ENCODE measurements around the gene SACS.
"Not testable (repeated sequence)": the region's sequence is repeated elsewhere in the genome, so short reads cannot be mapped to it uniquely, and the experiment has no call there.

Gene SACS

DNA sequence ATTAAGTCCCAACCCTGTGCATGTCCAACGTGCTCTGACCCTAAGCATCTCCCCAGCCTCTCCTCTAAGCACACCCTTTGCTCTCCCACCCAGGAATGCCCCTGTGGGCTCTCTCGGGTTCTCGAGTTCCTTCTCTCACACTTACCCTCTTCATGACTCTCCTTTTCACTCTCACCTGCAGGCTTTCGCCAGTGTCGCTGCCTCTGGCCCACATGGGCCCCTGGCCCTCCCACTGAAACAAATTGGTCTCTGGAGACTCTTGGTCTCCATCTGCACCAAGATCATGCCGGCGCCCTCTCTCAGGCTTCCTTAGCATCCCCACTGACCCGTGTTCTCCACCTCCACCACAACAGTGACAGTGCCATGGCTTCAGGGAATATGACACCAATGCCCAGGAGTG, 19.6 kb upstream of the SACS start:
- DNase-seq: no peak

DNA sequence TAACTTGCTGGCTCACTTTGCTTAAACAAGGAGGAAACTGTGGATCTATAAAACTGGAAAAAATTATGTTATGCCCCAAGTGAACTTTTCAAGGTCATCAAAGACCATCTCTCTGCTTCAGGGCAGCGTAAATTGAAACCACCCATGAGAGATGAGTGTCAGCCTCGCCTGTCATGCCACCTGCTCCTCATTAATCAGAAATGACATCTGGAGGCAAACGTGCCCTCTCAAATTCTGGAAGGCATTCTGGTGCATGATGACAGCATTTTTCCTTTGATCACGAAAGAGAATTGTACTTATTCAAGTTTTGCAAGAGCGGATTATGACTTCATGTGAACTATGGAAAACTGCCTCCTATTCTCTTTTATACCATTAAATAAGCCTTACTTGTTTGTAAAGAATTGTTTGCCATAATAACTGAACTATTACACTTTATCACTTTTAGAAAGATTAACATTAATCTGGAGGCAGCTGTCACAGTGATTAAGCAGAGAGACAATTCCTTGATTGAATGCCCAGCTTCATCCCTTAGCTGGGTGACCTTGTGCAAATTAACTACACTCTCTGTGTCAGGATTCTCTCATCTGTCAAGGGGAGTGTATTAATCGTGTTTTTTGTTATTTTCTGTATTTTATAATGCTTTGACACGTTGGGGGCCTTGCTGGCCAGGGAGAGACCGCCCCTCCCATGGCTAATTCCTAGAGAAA, 17.0 kb upstream of the SACS start:
- DNase-seq: no peak

DNA sequence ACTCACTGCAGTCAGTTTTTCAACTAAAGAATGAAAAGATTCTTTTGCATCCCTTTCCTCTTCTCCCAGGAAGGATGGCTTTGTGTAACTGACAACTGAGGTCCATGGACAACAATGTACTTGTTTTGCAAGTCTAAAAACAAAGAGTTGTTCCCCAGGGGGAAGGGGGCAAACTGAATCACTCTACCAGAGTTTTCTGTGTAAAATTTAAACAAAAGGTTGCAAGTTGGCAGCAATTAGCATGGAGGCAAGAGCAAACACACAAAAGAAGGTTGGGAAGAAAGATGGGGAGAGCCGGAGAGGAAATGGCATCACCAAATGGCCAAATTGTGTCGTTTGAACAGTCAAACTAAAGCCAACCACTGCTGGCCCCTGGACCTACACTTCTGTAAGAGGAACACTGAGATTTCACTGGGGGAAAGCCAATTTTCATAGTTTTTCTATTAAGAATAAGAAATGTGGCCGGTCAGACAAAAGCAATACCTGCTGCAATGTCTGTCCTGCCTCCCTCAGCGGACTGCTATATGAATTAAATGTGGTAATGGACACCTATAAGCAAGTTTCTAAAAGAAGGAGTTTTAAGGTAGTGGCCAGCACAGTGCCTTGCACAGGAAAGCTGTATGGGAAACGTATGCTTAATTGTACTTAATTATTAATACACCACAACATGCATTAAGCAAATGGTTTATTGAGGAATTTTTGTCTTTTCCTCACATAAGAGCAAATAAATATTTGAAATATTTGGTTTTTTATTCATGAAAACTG, 16.1 kb upstream of the SACS start:
- DNase-seq: no peak

DNA sequence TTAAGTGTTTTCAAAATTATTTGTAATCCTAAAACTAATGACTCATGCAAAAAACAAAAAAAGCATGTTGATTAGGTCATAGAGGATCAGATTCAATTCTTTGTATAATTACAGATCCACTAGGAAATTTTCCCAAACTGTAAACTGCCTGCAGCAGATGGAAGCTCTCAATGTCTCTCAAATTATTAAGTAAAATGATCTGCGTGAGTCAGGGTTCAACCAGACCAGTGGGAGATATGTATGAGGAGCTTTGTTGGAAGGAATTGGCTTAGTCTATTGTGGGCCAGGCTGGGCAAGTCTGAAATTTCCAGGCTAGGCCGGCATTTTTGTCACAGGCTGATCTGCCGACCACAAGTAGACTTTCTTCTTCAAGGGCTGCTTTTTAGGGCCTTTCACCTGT, 14.4 kb upstream of the SACS start:
- no peak for DNase-seq

DNA sequence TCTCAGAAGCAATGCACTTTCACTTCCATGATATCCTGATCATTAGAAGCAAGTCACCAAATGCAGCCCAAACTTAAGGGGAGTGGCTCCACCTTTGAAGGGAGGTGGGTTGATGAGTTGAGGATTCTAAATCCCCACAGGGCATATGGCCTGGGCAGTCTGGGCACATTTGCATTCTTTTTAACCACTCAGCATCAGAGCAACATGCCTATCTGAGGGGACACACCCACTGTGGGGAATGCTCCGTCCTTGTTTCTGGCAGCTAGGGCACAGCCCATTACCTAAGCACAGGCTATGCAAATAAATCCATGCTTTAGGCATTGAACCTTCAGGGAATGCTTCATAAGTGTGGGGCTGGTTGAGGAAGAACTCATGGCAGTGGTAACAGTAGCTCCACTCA, 12.3 kb upstream of the SACS start:
- no peak for DNase-seq

DNA sequence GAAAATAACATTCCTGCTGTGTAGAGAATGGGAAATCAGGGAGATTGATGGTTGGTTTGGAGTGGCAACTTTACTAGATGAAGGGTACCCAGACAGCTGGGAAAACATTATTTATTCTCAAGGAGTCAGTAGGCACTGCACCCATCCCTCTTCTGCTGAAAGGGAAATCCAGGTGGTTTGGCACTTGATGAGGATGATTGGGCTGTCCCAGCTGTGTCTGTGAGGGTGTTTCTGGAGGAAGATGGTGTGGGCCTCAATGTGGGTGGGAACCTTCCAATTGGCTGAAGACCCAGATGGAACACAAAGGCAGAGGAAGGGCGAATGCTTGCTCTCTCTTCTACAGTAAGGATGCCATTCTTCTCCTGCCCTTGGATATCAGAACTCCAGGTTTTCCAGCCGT, 10.4 kb upstream of the SACS start:
- DNase-seq: no peak

DNA sequence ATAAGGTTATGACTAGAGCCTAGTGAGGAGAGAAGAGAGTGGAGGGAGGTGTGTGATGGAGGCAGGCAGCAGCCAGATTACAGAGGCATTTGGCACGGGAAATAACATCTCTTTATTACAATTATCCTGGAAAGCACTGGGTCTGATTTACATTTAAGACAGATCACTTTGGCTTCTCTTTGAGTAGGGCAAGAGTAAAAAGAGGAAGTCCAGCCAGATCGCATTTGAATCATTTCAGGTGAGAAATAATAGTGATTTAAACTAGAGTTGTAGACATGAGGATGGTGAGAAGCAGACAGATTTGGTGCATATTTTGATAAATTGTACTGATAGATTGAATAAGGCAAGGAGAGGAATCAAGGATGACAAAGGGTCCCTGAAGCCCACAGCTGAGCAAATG, 9.6 kb upstream of the SACS start:
- DNase-seq: no peak

DNA sequence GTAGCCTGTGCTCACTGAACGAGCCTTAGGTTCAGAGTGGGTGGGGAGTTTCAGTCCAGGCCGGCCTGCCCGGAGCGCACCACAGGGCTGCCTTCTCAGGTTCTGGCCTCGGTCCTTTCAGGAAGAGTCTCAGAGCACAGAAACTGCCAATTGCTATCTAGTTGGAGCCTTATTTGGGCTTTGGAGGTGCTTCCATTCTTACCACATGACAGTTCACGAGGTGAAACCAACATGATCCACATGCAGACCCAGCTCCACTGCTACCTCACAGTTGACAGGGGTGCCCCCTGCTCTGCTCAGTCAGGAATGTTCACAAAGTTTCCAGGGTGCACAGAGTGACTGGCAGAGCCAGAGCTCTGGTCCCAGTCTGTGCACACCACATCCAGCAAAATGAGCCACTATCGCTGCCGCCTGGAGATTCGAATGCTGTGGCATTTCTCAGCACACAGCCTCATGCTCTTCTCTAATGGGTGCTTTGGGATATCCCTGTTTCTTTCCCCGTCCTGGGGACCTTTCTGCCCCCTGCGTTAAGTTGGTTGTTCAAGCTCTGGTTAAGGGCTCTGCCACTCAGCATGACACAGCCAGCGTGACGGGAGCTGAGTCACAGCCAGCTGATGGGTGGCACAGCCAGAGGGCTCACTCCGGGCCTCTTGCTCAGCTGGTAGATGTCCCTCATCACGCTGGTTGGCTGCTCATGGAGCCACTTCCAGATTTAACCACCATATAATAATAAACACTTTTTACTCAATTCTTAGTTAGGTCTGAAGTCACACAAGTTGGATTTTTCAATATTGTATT, 7.5 kb upstream of the SACS start:
- DNase-seq: no peak

DNA sequence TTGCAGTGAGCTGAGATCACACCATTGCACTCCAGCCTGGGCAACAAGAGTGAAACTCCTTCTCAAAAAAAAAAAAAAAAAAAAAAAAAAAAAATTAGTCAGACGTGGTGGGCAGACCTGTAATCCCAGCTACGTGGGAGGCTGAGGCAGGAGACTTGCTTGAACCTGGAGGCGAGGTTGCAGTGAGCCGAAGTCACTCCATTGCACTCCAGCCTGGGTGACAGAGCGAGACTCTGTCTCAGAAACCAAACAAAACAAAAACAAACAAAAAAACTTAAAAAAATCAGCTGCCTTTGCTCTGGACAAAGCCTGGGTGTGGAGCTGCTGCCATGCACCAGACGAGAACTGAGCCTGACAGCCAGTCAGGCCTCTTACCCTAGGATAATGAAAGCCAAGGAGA, 6.8 kb upstream of the SACS start:
- DNase-seq: not testable (repeated sequence)

DNA sequence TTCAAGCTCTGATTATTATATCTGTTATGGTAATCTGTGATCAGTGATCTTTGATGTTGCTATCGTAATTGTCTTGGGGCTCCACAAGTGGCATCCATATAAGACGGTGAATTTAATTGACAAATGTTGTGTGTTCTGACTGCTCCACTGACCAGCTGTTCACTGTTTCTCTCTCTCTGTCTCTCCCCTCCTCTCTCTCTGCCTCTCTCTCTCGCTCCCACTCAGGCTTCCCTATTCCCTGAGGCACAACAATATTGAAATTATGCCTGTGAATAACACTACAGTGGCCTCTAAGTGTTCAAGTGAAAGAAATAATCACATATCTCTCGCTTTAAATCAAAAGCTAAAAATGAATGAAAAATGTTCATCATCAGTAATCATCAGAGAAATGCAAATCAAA, 4.4 kb upstream of the SACS start:
- no peak for DNase-seq

DNA sequence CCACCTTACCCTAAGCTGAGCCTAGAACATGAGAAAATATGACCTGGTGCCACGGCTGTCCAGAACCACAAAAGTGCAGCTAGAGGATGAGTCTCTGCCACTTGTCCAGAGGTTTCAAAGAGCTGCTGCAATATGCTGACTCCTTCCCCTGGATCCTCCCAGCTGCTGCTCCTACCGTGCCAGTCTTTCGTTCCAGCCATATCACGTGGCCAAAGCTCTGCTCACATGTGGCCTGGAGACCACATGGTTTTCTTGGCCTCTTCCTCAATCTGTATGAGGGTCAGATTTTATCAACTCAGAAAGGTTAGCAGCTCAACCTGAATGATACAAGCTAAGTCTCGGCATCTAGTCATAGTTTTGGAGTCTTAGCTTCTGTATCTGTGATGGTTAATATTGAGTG, 3.2 kb upstream of the SACS start:
- no peak for DNase-seq

DNA sequence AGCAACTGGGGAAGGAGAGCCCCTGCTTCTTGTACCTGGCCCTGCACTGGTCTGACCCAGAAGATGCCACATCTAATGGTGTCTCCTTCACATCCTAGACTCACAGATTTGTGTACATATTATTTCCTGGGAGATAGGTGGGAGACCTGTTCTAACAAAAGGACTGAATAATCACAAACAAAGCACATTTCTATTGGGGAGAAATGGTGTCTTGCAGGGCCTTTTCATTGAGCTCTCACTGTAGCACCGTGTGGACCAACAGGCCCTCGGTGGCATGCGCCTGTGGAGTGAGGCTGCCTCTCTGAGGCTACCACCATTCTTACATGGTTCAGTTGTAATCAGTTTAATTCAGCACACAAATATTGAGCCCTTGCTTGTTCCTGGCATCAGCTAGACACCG, 989 bp upstream of the SACS start:
- no peak for DNase-seq

DNA sequence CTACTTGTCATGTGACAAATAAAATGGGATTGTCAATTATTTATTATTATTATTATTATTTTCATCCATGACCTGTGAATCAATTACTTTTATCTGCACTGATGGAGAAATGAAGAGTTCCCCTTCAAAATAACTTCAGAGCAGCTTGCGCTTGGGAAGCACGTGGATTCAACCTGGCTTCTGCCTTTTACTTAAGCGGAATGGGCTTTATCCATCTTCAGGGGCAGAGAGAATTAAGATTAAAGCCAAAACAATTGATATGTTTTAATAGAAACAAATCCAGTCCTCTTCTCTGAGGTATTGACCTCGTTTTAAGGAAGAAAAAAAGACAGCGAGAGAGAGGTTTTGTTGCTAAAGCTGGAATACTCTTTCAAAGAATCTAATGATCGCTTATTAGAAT, 876 bp downstream of the SACS start:
- no peak for DNase-seq

DNA sequence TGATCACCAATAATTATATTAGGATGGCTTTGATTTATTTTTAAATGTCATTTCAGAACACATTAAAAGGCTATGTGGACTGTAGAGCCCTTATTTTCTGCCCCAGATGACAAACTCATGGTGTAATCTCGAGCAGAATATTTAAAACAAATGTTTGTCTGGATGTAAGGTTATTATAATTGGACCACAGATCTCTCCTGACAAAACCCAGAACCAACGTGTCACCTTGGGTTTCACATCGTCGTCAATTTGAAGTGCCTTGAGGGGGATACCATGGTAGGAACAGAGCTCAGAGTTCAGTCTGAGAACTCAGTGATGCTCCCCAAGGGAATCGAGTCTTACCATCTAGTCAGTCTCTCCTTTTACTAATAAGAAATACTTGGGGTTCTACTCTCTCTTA, 2.8 kb downstream of the SACS start:
- no peak for DNase-seq

DNA sequence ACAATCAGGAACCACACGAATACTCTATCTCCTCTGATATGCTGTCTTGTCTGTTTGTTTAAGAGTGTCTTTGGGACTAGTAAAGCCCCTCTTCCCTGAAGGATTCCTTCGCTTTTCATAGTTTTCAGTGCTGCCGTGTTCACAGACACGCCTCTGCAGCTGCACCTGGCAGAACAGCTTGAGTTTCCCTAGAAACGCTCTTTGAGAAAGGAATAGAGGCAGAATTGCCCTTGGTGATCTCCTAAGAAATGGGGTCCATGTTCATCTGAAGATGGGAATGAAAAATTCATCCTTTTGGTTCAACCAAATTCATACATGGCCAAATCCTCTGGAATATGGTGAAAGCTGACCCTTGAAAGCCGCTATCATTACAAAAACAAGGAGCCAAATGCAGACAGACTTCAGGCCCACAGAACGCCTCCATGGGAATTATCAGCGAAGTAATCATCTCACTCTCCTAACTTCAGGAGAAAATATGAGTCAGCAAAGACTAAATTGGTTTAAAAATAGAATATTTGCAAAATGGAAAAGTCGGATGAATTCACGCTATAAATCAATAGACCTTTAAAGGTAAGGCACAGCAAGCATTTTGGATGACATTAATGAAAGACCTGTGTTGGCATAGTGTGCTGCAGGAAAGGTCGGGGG, 5.5 kb downstream of the SACS start:
- DNase-seq: no peak

DNA sequence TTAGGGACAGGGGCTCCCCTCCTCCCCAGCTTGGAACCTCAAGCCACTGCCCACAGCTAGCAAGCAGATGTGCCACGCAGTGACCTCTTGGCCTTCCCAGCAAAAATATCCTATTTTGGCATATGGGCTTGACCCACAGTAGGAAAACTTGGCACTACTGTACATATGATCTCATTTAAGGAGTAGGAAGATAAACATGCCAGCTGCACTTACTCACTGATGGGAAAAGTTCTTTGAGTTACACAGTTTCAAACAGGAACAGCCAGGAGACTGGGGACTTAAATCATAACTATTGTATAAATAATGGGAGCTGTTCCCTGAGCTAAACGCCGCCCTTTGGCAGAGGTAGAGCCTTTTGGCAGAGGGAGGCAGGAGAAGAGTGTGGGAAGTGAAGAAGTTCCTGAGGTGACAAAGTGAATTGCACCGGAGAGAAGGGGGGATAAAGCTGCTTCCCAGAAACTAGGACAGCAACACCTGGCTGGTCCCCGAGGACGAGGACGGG, 6.1 kb downstream of the SACS start:
- no peak for DNase-seq

DNA sequence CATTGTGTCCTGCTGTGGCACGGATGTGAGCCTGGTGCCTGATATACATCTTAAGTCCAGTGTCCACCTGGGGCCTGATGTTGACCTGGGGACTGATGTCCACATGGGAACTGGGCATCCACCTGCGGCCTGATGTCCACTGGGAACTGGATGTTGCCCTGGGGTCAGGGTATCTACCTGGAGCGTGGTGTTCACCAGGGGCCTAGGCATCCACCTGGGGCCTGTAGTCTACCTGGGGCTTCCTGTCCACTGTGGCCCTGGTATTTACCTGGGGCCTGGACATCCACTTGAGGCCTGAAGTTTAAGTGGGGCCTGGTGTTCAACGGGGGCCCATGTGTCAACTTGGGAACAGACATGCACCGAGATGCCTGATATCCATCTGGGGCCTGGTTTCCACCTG, 11.9 kb downstream of the SACS start:
- DNase-seq: no peak

DNA sequence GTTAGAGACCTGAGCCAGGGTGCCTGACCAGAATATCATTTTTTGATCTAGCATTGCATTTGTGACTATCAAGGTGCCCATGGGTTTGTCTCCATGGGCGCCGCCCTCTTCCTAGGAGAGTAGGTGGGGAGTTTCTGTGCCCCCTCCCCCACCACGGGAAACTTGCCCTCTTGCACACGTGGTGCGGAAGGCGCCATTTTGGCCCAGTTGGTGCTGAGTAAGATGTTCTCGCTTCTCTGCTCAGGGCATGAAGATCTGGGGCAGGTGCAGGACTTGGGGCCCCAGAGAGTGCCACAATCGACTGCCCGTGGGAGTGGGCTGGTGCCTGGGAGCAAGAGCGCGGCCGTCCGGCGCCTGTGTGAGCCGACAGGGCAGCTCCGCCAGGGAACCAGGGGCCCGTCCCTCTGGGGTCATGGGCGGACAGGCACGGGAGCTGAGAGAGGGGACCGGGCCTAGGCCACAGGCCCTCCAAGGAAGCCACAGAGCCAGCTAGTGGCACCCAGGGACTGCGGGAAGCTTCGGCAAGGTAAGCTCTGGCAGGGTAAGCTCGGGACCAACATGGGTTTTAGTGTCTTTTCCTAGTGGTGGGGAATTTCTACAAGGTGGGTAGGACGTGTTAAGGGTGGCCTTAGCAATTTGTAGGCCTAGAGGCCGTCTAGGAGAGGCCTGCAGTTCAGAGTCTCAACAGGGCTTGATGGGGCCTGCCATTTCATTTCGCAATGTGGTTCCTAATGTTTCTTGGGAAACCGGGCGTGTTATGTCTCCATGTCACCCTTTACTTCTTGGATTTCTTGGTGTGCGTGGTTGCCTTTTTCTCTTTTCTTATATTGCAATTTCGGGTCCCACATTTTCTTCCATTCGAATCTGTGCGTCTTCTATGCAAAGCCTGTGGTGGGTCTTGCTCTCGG, 14.5 kb downstream of the SACS start:
- DNase-seq: no peak

DNA sequence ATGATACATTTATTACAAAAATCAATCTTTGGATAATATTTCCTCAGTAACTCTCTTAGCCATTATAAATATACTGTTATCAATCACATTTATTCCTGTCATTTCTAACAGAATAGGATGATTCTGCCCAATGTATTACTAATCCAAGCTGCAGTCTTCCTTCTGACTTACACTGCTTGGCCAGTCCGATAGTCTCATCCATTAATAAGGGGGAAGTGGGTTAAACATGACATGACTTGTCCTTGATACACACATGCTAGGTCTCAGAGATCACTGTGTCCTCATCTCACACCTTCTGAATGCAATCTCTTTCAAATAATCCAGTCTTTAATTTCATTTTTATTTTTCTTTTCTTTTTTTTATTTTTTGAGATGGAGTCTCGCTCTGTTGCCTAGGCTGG, 18.8 kb downstream of the SACS start:
- DNase-seq: no peak

DNA sequence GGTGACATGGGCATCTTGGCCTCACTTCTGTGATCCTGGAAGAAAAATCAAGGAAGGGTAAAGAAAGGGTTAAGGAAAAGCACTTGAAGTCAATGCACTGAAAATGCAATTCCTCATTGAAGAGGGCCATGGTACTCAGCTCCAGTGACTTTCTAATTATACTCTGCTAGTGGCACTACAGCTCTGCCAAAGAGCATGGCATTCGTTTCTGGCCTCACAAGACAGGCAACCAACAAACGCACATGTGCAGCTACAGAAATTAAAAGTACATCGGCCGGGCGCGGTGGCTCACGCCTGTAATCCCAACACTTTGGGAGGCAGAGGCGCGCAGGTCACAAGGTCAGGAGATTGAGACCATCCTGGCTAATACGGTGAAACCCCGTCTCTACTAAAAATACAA, 21.8 kb downstream of the SACS start:
- no peak for DNase-seq

DNA sequence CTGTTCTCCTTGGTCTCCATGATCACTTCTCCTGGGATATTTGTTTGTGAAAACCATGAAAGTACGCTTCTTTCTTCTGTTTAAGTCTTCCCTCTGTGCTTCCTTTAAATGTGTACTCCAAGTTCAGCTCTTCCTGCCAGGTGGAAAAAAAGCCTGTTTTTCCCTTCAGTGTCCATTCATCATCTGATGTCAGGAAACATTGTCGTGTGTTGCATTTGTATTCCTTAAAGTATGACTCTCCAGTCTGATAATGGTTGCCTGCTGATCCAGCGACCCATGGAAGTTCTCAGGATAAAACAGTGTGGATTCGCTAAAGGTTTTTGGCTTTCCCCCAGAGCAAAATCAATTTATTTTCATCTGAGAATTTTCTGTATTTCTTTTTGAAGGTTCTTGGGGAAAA, 22.3 kb downstream of the SACS start:
- no peak for DNase-seq

DNA sequence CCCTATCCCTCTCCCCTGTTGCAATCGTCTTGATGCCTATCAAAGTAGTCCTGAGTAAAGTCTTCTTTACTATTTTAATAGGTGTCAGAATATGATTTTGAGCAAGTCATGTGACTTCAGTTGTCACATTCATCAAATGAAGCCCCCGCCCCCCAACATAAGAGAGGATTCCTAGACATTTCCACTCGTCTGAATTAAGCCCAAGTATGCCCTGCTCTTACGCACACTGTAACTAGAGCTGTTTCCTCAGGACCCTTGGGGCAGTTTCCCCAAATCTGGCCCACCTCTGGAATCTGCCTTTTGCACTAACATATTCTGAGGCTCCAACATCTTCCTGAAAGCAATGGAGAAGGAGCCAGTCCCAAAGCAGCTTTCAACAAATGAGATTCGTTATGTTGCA, 25.5 kb downstream of the SACS start:
- DNase-seq: no peak

All from stimulated activated CD4-positive, alpha-beta T cell treated with anti-CD3 and anti-CD28 coated beads, Interleukin-2, amount 100 ng/mL, for 48 hours (primary cell).